HG02981 (cell line): ENCODE data around the gene PLA2G4A.
A peak's percentile ranks its signal among the peaks of the same experiment; 100 is the strongest.

ENCODE experiments used
- ATAC-seq: cut with Tn5 transposase; IDR thresholded peaks from one replicate; pipeline ENCODE4 v1.9.1; 2021; ENCODE audit warnings: mild to moderate bottlenecking, moderate library complexity; ENCODE audit not compliant: unreplicated experiment

Gene PLA2G4A

GRCh38 chr1:186828611-186829454, at the start of gene PLA2G4A:
PLA2G4A (plus strand) TSS chr1:186828949; CDS start chr1:186854355, 25,406 bp downstream.
- peak; percentile 85 for ATAC-seq

- no peak for ATAC-seq
These were observed 48.7 kb upstream of the PLA2G4A start for GRCh38 chr1:186780076-186780475.

- no peak for ATAC-seq
These were observed 47.0 kb upstream of the PLA2G4A start for GRCh38 chr1:186781730-186782129.

GRCh38 chr1:186782791-186783190, 46.0 kb upstream of the PLA2G4A start:
- ATAC-seq, result no peak

- ATAC-seq, result no peak
These were observed 45.6 kb upstream of the PLA2G4A start for GRCh38 chr1:186783193-186783592.

GRCh38 chr1:186785503-186785902, 43.2 kb upstream of the PLA2G4A start:
- ATAC-seq, result no peak

- no peak for ATAC-seq
These were observed 38.6 kb upstream of the PLA2G4A start for GRCh38 chr1:186790101-186790500.

- ATAC-seq, result peak; percentile 70
These were observed 35.7 kb upstream of the PLA2G4A start for GRCh38 chr1:186792870-186793581.

- ATAC-seq, result peak; percentile 60
These were observed 35.2 kb upstream of the PLA2G4A start for GRCh38 chr1:186793582-186793927.

- ATAC-seq, result no peak
These were observed 29.6 kb upstream of the PLA2G4A start for GRCh38 chr1:186798960-186799688.

GRCh38 chr1:186799689-186800054, 29.1 kb upstream of the PLA2G4A start:
- ATAC-seq, result peak; percentile 87

- ATAC-seq, result no peak
These were observed 26.4 kb upstream of the PLA2G4A start for GRCh38 chr1:186802388-186802787.

GRCh38 chr1:186804679-186805078, 24.1 kb upstream of the PLA2G4A start:
- ATAC-seq, result no peak

- no peak for ATAC-seq
These were observed 22.3 kb upstream of the PLA2G4A start for GRCh38 chr1:186806477-186806876.

- no peak for ATAC-seq
These were observed 21.6 kb upstream of the PLA2G4A start for GRCh38 chr1:186807163-186807562.

- no peak for ATAC-seq
These were observed 16.9 kb upstream of the PLA2G4A start for GRCh38 chr1:186811892-186812291.

GRCh38 chr1:186812570-186812969, 16.2 kb upstream of the PLA2G4A start:
- ATAC-seq, result no peak

- ATAC-seq, result no peak
These were observed 15.3 kb upstream of the PLA2G4A start for GRCh38 chr1:186813420-186813819.

GRCh38 chr1:186819126-186819525, 9.6 kb upstream of the PLA2G4A start:
- ATAC-seq, result peak; percentile 80

GRCh38 chr1:186819563-186819962, 9.2 kb upstream of the PLA2G4A start:
- ATAC-seq, result peak; percentile 56
